ENCODE data around the gene OSBPL6. TPM values are rescaled to one million over a fixed set of nuclear protein-coding genes. Genes with fewer than 3 reads are reported as not detected.

The OSBPL6 gene
- total RNA-seq, 1 experiment from 2014 or later: 11.6 TPM

DNA sequence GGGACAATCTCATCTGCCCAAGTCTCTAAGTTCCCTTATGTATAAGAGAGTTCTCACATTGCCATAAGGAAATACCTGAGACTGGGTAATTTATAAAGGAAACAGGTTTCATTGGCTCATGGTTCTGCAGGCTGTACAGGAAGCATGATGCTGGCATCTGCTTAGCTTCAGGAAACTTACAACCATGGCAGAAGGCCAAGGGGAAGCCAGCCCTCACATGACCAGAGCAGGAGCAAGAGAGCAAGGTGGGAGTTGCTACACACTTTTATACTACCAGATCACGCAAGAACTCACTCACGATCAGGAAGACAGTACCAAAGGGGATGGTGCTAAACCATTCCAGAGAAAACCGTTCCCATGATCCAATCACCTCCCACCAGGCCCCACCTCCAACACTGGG, 182.7 kb downstream of the OSBPL6 start:
- H3K79me2 ChIP-seq (ENCODE audit: insufficient read depth, low read length): no peaks in the 10 kb centered on the region
- no peaks in the 10 kb centered on the region for H3K36me3 ChIP-seq (ENCODE audit: control insufficient read depth in 1 of 2, insufficient read depth in 2 of 2, low read length in 2 of 2)
- TF ChIP-seq ELF1 (IDR thresholded peaks at IDR 0.05; ENCODE audit: borderline replicate concordance, low read depth) (no peak), EZH2 (IDR thresholded peaks at IDR 0.05) (no peak), FOSL1 (IDR thresholded peaks at IDR 0.05; ENCODE audit: low read depth) (no peak), POLR2A (IDR thresholded peaks at IDR 0.05; ENCODE audit: borderline replicate concordance, extremely low read depth, insufficient read depth, insufficient read length) (no peak), ATF3 (IDR thresholded peaks at IDR 0.05) (no peak), SRF (IDR thresholded peaks at IDR 0.05; ENCODE audit: low read depth) (no peak), RAD21 (IDR thresholded peaks at IDR 0.05; ENCODE audit: low read depth) (no peak), ZFX (IDR thresholded peaks at IDR 0.05) (no peak), CBX3 (IDR thresholded peaks at IDR 0.05; ENCODE audit: low read depth) (no peak), TCF7L2 (IDR thresholded peaks at IDR 0.05; ENCODE audit: borderline replicate concordance, extremely low read depth, insufficient read depth, insufficient read length) (no peak), ZNF274 (IDR thresholded peaks at IDR 0.05; ENCODE audit: low read depth, low read length) (no peak), SP1 (IDR thresholded peaks at IDR 0.05; ENCODE audit: low read depth) (no peak), JUND (IDR thresholded peaks at IDR 0.05) (no peak)
- TF ChIP-seq, protein P1, sequence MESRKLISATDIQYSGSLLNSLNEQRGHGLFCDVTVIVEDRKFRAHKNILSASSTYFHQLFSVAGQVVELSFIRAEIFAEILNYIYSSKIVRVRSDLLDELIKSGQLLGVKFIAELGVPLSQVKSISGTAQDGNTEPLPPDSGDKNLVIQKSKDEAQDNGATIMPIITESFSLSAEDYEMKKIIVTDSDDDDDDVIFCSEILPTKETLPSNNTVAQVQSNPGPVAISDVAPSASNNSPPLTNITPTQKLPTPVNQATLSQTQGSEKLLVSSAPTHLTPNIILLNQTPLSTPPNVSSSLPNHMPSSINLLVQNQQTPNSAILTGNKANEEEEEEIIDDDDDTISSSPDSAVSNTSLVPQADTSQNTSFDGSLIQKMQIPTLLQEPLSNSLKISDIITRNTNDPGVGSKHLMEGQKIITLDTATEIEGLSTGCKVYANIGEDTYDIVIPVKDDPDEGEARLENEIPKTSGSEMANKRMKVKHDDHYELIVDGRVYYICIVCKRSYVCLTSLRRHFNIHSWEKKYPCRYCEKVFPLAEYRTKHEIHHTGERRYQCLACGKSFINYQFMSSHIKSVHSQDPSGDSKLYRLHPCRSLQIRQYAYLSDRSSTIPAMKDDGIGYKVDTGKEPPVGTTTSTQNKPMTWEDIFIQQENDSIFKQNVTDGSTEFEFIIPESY (IDR thresholded peaks at IDR 0.05; ENCODE audit: extremely low read depth, insufficient replicate concordance, low read length): no peak
- TF ChIP-seq, protein P2, sequence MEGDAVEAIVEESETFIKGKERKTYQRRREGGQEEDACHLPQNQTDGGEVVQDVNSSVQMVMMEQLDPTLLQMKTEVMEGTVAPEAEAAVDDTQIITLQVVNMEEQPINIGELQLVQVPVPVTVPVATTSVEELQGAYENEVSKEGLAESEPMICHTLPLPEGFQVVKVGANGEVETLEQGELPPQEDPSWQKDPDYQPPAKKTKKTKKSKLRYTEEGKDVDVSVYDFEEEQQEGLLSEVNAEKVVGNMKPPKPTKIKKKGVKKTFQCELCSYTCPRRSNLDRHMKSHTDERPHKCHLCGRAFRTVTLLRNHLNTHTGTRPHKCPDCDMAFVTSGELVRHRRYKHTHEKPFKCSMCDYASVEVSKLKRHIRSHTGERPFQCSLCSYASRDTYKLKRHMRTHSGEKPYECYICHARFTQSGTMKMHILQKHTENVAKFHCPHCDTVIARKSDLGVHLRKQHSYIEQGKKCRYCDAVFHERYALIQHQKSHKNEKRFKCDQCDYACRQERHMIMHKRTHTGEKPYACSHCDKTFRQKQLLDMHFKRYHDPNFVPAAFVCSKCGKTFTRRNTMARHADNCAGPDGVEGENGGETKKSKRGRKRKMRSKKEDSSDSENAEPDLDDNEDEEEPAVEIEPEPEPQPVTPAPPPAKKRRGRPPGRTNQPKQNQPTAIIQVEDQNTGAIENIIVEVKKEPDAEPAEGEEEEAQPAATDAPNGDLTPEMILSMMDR (IDR thresholded peaks at IDR 0.05 in 2 of 3, conservative IDR thresholded peaks at IDR 0.05 in 1 of 3; ENCODE audit: borderline replicate concordance in 1 of 3, insufficient read depth in 1 of 3, low read depth in 2 of 3, low read length in 2 of 3): no peak
- TF ChIP-seq, protein P3, sequence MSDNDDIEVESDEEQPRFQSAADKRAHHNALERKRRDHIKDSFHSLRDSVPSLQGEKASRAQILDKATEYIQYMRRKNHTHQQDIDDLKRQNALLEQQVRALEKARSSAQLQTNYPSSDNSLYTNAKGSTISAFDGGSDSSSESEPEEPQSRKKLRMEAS (IDR thresholded peaks at IDR 0.05): no peak
- no peaks in the 10 kb centered on the region for H3K9me3 ChIP-seq (ENCODE audit: control insufficient read depth in 1 of 2, insufficient read depth in 1 of 2, low read depth in 1 of 2, low read length in 2 of 2)
- no peak overlapping the region for H3K4me3 ChIP-seq (replicated peaks in 1 of 2; ENCODE audit: low read depth in 1 of 2, low read length in 2 of 2)
- intact Hi-C loops (cut with micrococcal nuclease): no loop called here
- H3K4me2 ChIP-seq (ENCODE audit: low read length): no peak overlapping the region
- ChIA-PET RAD21 (ENCODE audit: low non-redundant PET in 1 of 2, low total read pairs in 2 of 2, uncharacterized antibody in 2 of 2, unreplicated experiment in 2 of 2) (no interaction called here), CTCF (no interaction called here), POLR2A (no interaction called here)
- H3K27ac ChIP-seq (ENCODE audit: low read depth, low read length): no peak overlapping the region
- no peak for DNase-seq (ENCODE audit: low read depth, low spot score)
- no peaks in the 10 kb centered on the region for H4K20me1 ChIP-seq (ENCODE audit: insufficient read depth)
- no peaks in the 10 kb centered on the region for H3K9me2 ChIP-seq (ENCODE audit: insufficient read depth)
- no peak overlapping the region for H2AFZ ChIP-seq (ENCODE audit: low read depth, low read length, poor library complexity, severe bottlenecking)
- H3K27me3 ChIP-seq (ENCODE audit: insufficient read depth, low read length): no peaks in the 10 kb centered on the region
- no peak for ATAC-seq
- no peak overlapping the region for H3K9ac ChIP-seq (ENCODE audit: low read length)
- H3K4me1 ChIP-seq (ENCODE audit: control insufficient read depth in 1 of 2, insufficient read depth in 2 of 2, low read length in 2 of 2): no peaks in the 10 kb centered on the region
- BruUV-seq (replicated peaks): no TSS peak

Data from HCT116 (cell line).